ENCODE results near the gene EDEM3.
"Not testable (repeated sequence)": the region's sequence is repeated elsewhere in the genome, so short reads cannot be mapped to it uniquely, and the experiment has no call there.

EDEM3 gene

DNA sequence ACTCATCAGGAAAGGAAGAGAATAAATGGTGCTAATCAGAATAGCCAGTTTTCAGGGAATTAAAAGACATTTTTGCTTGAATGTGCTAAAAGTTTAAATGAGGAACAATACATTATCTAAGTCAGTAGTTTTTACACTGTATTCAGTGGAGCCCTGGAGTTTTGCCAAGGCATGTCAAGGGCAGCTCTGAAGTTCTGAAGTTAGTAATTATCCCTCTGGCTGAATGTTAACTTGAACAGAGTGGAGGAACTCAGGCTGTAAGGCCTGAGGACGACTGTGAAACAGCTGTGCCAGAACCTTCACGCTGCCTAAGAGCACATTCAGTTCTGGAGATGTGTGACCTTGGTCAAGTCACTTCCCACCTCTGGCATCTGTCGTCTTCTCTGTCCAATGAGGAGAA lies 68.1 kb downstream of the EDEM3 start:
- TF ChIP-seq, protein P1, sequence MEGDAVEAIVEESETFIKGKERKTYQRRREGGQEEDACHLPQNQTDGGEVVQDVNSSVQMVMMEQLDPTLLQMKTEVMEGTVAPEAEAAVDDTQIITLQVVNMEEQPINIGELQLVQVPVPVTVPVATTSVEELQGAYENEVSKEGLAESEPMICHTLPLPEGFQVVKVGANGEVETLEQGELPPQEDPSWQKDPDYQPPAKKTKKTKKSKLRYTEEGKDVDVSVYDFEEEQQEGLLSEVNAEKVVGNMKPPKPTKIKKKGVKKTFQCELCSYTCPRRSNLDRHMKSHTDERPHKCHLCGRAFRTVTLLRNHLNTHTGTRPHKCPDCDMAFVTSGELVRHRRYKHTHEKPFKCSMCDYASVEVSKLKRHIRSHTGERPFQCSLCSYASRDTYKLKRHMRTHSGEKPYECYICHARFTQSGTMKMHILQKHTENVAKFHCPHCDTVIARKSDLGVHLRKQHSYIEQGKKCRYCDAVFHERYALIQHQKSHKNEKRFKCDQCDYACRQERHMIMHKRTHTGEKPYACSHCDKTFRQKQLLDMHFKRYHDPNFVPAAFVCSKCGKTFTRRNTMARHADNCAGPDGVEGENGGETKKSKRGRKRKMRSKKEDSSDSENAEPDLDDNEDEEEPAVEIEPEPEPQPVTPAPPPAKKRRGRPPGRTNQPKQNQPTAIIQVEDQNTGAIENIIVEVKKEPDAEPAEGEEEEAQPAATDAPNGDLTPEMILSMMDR (IDR thresholded peaks at IDR 0.05; ENCODE audit: insufficient read depth, low read length, poor library complexity, severe bottlenecking), result no peak
- no peaks in the 10 kb centered on the region for H3K27me3 ChIP-seq (replicated peaks; ENCODE audit: control insufficient read depth, insufficient read depth, low read length)
- no peak overlapping the region for H3K4me3 ChIP-seq (replicated peaks; ENCODE audit: low read depth, low read length)
- no peaks in the 10 kb centered on the region for H3K36me3 ChIP-seq (ENCODE audit: control insufficient read depth, insufficient read depth, low read length)
- DNase-seq (ENCODE audit: extremely low read depth, insufficient read length), result no peak

DNA sequence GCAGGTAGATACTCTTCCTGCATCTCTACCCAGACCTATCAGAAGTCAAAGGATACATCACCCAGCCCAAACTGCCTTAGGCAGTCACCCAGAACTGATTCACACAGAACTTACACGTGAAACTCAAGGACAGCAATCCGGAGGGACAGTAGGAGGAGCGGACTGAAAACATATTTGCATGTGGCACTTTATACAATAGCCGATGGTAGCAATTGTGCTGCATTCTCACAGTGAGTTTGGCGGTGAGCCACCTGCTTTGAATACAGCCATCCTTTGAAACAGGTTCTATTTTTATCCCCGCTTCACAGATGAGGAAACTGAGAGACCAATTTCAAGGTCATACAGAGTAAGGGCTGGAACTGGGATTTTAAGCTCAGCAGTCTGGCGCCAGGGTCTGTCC lies 69.5 kb downstream of the EDEM3 start:
- H3K36me3 ChIP-seq (ENCODE audit: control insufficient read depth, insufficient read depth, low read length), result no peaks in the 10 kb centered on the region
- DNase-seq (ENCODE audit: extremely low read depth, insufficient read length), result peak; percentile 50
- no peaks in the 10 kb centered on the region for H3K27me3 ChIP-seq (replicated peaks; ENCODE audit: control insufficient read depth, insufficient read depth, low read length)
- no peak overlapping the region for H3K4me3 ChIP-seq (replicated peaks; ENCODE audit: low read depth, low read length)
- TF ChIP-seq, protein P1 (IDR thresholded peaks at IDR 0.05; ENCODE audit: insufficient read depth, low read length, poor library complexity, severe bottlenecking), result no peak

DNA sequence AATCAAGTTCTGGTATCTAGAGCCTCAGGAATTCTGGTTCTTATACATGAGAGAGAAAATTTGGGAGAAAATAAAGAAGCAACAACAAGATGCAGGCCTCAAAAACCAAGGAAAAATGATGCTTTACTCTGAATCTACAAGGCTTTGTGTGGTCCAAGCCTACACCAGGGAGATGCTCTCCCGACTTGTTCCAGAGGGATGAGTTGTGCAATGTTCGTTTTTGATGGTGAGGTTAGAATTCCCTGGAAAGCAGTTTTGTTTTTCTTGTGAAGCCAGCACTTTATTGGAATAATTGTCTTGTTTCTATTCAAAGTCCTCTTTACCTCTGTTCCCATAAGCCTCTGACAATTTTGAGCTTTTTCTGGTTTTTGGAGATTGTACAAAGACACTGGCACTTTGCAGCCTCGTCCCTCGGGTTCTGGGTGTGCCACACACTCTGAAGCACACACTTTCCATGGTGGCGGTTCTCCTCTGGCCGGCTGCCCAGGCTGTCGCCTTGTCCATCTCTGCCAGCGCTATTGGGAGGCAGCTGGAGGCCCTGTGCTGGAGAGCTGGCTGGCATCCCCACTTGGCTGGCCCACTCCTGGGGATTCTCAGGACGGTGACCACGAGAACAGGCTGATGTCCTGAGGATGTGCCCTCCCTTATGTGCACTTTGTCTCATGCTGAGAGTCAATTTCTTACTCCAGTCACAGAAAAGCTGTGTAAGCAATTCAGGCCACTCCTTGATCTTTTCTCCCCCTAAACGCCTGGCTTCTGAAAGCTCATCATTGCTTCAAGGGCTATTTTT lies 70.2 kb downstream of the EDEM3 start:
- H3K4me3 ChIP-seq (replicated peaks; ENCODE audit: low read depth, low read length), result no peak overlapping the region
- DNase-seq (ENCODE audit: extremely low read depth, insufficient read length), result no peak
- no peaks in the 10 kb centered on the region for H3K36me3 ChIP-seq (ENCODE audit: control insufficient read depth, insufficient read depth, low read length)
- H3K27me3 ChIP-seq (replicated peaks; ENCODE audit: control insufficient read depth, insufficient read depth, low read length), result no peaks in the 10 kb centered on the region
- TF ChIP-seq, protein P1 (IDR thresholded peaks at IDR 0.05; ENCODE audit: insufficient read depth, low read length, poor library complexity, severe bottlenecking), result no peak

DNA sequence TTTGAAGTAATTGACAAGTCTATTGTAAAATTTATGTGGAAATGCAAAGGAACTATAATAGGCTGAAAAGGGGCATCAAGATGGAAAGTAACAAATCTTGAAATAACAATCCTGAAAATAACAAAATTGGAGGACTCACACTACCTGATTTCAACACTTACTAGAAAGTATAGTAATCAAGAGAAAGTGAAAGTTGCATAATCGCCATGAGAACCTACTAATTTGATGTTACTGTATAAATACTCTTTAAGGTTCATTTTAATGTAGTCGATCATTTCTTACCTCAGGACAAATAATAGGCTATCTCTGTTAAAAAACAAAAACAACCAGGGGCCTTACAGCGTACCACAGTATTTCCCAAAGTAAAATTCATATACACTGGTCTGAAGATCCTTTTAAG lies 71.7 kb downstream of the EDEM3 start:
- DNase-seq (ENCODE audit: extremely low read depth, insufficient read length), result no peak
- no peaks in the 10 kb centered on the region for H3K27me3 ChIP-seq (replicated peaks; ENCODE audit: control insufficient read depth, insufficient read depth, low read length)
- no peaks in the 10 kb centered on the region for H3K36me3 ChIP-seq (ENCODE audit: control insufficient read depth, insufficient read depth, low read length)
- H3K4me3 ChIP-seq (replicated peaks; ENCODE audit: low read depth, low read length), result no peak overlapping the region
- TF ChIP-seq, protein P1 (IDR thresholded peaks at IDR 0.05; ENCODE audit: insufficient read depth, low read length, poor library complexity, severe bottlenecking), result no peak

DNA sequence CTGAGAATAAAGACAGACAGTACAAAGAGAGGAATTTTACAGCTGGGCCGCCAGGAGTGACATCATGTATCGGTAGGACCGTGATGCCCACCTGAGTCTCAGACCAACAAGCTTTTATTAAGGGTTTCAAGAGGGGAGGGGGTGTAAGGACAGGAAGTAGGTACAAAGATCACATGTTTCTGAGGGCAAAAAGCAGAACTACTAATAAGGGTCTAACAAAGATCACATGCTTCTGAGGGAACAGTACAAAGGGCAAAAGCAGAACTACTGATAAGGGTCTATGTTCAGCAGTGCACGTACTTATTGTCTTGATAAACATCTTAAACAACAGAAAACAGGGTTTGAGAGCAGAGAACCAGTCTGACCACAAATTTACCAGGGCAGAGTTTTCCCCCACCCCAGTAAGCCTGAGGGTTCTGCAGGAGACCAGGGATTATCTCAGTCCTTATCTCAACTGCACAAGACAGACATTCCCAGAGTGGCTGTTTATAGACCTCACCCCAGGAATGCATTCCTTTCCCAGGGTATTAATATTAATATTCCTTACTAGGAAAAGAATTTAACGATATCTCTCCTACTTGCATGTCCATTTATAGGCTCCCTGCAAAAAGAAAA lies 73.9 kb downstream of the EDEM3 start:
- DNase-seq (ENCODE audit: extremely low read depth, insufficient read length), result not testable (repeated sequence)

DNA sequence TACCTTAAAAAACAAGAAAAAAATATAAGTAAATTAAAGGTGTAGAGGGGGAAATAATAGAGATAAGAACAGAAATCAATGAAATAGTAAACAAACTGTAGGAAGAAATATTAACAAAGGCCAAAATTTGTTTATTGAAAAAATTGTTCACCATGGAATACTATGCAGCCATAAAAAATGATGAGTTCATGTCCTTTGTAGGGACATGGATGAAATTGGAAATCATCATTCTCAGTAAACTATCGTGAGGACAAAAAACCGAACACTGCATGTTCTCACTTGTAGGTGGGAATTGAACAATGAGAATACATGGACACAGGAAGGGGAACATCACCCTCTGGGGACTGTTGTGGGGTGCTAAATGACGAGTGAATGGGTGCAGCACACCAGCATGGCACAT lies 75.2 kb downstream of the EDEM3 start:
- DNase-seq (ENCODE audit: extremely low read depth, insufficient read length); H3K27me3 ChIP-seq (replicated peaks; ENCODE audit: control insufficient read depth, insufficient read depth, low read length); H3K36me3 ChIP-seq (ENCODE audit: control insufficient read depth, insufficient read depth, low read length); H3K4me3 ChIP-seq (replicated peaks; ENCODE audit: low read depth, low read length): not testable (repeated sequence)

More for the DNA sequence above, 73.9 kb downstream of the EDEM3 start:
- H3K36me3 ChIP-seq (ENCODE audit: control insufficient read depth, insufficient read depth, low read length); H3K4me3 ChIP-seq (replicated peaks; ENCODE audit: low read depth, low read length); H3K27me3 ChIP-seq (replicated peaks; ENCODE audit: control insufficient read depth, insufficient read depth, low read length): not testable (repeated sequence)
